Myocyte (in vitro differentiated cells): ENCODE measurements around the gene LRP2. TPM values are rescaled to one million over a fixed set of nuclear protein-coding genes. Genes with fewer than 3 reads are reported as not detected.
"Not testable (repeated sequence)": the region's sequence is repeated elsewhere in the genome, so short reads cannot be mapped to it uniquely, and the experiment has no call there.

Experiments used
- DNase-seq: peaks from one replicate; pipeline ENCODE4 v3.0.0-alpha.2; 2012; ENCODE audit warnings: low read depth
- total RNA-seq: library from RNA; depleted of rRNA; stranded (reverse); fragments of >200 nt; gene quantifications from 2 replicates; pipeline ENCODE4 v1.2.3, GENCODE V29; 2014

Gene LRP2
- total RNA-seq, 1 donor from 2014 or later = not detected

DNA sequence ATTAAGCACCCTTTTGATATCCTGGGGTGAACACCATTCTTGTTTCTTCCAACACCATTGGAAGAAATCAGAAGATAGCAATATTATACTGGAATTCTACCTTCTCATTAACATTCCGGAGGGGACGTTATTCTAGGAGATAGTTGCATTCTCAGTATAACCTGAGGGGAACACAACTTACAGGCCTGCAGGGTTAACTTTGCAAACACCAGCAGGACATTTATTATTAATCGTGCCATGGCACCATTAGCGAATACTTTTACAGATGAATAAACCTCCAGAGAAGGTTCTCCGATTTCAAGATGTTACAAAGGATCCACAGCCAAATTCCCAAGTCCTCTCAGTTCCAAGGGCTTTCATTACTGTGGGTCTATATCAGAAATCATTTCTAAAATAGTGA lies 184.0 kb downstream of the LRP2 start:
- no peak for DNase-seq

DNA sequence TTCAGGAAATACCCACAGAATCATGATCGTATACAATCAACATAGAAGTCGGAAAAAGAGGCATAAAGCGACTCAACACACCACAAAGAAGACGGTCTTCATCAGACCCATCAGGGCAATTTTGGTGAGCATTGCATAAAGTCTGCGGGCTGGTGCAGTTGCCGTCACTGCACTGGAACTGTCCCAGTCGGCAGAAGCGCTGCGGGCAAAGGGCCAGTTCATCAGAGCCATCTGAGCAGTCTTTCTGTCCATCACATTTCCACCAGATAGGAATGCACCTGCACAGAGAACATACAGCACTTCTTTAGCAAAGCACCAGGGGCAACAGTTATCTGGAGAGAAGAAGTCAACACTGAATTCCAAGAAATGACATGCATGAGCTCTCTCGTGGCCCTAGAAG lies 187.2 kb downstream of the LRP2 start:
- DNase-seq = no peak

DNA sequence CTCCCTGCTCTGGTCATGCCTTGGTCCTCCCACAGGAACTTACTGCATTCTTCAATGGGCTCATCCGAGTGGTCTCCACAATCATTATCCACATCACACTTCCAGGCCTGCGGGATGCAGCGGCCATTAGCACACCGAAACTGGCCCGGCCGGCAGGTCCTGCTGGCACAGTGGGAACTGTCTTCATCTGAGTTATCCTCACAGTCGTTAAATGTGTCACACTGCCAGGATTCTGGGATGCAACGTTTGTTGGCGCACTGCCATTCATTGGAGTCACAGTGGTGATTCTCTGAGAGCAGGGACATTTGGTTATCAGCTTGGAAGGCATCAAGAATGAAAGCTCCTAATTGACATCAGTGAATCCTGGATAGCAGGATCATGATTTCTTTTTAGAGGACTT lies 188.5 kb downstream of the LRP2 start:
- DNase-seq = peak; percentile 9

DNA sequence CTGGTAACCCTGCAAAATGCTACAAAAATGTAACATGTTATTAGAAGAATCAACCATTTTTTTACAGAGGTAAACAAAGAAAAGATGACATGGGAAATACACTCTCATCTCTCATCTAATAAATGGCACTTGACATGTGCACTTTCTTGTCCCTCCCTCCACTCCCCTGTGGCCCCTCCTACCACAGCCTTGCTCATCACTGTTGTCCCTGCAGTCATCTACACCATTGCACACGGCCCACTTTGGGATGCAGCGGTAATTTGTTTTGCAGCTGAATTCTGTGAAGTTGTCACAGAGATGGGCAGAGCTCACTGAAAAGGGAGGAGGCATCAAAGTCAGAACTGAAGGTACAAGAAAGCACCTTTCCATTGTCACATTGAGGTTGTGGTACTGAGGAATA lies 189.4 kb downstream of the LRP2 start:
- DNase-seq = no peak

DNA sequence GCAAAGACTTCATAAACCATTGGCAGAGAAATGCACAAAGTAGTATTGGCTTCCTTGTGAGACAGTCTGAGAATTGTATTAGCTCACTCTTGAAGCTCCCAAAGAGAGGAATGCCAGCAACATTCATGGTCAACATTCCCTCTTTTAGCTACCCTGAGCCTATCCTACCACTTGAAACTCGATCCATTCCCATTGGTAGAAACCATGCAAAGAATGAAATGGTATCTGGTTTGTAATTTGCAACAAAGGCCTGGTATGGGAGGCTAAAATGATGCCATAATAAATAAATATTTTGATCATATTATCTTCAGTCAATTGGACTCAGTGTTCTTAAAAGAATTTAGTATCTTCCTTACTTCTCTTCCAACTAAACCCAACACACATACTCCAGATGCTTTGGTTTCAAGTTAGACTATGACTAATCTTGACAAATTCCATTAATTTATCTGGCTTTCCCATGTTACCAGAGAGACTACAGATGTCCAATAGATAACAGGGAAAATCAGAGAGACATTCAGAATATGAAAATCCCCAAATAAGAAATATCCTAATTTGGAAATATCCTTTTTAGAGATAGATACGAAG lies 190.1 kb downstream of the LRP2 start:
- DNase-seq = peak; percentile 19

DNA sequence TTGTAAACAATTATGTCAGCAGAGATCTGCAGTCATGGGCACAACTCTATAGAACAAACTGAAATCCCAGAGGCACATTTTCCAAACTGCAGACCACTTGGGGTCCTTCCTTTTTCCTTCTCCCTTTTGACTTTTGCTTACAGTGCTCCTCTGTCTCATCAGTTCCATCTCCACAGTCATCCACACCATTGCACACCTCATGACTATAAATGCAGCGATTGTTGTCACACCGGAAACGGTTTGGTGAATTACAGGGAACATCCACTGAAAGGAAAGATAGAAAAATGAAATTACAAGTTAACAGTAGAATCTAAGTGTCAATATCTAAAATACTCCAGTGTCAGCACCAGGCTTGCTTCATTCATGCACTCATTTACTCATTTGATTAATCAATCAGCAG lies 196.5 kb downstream of the LRP2 start:
- no peak for DNase-seq

DNA sequence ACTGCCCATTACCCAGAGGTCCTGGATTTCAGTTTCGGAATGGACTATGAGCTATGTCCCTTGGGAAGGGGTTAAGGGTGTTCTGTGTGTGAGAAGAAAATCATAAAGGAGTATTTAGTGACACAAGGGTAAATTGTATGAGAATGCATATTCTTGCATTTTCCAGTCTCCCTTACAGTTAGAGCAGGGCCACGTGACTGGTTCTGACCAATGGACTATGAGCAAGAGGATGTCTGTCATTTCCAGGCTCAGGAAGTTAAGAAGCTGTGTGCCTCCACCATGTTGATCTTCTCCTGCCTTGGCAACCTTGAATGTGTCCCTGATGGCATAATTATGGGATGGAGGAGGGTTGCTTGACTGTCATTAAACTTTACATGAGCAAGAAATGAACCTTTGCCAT lies 198.0 kb downstream of the LRP2 start:
- DNase-seq = no peak

DNA sequence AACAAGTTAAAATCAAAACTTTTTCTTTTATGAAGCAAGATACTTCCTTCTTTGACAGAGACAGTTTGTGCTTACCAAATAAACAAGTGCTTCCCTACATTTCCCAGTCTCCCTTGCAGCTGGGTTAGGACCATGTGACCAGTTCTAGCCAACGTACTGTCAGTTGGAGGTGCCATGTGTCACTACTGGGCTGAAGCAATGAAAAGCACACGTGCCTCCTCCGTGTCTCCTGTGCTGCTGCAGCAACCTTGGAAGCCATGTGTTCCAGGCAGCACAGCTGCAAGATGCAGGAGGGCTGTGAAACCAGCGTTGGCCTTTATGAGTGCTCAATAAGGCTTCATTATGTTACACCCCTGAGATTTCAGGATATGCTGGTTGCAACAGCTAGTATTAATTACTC lies 199.7 kb downstream of the LRP2 start:
- DNase-seq = no peak

DNA sequence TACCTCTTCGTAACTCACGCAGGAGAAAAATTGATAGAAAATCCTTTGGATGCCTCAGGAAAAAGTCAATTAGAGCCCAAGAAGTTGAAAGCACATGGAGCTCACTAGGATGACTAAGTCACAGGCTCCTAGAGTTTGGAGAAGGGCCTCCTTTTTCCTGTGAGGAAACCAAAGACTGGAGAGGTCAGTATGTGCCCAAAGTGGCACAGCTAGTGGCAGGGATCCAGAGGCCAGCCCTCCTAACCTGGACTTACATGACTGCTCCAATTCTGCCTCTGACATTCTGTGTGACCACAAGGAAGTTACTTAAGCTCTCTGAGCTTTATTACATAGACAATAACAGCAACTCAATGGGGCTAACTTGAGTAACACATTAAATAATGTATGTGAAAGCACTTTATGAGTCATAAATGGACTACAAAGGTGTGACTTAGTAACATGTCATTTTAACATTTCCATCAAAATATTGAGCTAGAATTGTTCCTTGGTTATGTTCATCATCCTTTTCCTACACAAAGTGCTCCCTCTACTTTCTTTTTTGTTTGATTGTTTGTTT lies 201.3 kb downstream of the LRP2 start:
- DNase-seq = no peak

DNA sequence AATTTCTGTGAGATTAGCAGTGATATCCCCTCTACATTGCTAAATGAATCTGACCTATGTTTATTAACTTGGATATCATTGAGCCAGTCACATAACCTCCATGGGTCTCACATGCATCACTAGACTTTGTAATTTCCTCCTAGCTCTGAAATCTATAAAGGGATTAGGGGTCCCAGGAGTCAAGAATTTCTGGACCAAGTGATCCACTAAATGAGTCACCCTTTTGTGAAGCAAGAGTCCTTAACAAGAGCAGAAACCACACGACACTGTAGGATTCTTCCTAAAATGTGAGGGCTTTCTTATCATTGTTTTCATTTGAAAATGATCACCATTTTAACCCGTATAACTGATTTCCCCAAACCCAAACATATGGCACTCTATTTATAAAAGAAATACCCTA lies 202.6 kb downstream of the LRP2 start:
- DNase-seq = no peak

DNA sequence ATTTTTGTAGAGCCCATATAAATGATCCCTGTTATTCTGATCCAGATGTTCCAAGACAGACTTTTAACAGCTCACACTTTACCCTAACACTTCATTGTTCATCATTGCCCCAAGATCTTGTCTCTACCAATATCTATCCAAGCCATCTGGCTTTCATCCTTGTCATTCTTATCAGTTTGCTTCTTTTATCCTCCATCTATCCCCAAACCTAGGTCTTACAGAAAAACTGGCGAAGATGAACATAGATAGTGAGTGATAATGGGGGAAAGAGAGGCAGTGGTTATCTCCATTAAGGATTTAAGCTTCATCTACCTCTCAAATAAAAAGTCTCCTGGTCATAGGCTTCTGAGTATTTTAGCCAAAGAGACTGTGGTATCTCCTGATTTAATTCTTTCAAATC lies 203.5 kb downstream of the LRP2 start:
- no peak for DNase-seq

DNA sequence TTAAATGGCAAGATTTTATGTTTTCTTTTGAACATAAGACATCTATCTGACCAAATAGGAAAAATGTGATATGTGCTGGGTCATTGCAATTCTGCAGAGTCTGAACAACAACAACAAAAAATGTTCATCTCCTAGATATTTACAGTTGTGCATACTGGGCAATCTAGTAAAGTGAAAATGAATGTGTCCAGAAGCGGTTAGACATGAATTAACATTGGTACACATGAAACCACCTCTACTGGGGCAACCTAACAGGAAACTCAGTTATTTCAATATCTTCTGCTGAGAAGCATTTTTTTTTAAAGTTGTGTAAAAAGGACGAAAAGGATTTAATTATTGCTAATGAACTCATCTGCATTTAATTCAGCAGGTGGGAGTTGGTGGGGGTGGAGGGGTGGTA lies 216.1 kb downstream of the LRP2 start:
- no peak for DNase-seq

DNA sequence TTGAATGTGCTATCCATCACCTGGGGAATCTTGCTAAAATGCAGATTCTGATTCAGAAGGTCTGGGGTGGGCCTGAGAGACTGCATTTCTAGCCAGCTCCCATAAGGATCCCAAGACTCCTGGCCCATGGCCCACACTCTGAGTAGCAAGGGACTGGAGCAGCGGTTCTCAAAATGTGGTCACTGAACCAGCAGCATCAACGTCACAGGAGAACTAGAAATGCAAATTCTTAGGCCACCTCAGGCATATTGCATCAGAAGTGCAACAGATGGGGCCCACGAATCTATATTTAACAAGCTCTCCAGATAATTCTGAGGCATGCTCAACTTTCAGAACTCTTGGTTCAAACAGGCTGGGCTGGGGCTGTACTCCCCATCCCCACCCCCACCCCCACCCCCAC lies 218.3 kb downstream of the LRP2 start:
- no peak for DNase-seq

DNA sequence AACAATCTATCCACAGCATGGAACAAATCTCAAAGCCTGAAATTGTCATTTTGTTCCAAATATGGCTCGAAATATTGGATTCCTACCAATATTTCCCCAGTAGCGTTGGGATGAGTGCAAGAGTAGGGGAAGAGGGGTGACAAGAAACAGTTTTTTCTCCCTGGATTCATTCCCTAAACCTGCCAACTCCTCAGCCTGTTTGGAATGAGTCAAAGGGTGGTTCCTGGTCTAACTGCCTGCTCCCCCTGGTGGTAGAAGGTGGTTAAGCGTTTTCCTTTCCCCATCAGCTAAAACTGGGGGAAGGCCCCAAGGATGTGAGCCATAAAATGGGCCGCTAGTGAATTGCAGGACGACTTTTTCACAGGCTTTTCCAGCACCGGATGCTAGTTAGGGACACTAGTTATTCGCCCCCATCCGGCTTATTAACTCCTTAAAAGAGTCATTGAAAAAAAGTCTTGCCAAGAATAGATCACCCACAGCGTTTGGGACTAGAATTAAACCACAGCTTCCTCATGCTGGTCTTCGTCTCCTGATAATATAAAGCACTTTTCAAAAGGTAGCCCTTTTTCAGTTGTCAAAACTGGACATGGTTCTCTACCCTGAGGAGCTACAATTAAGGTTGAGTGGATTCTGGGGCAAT lies 220.5 kb downstream of the LRP2 start:
- peak; percentile 68 for DNase-seq

DNA sequence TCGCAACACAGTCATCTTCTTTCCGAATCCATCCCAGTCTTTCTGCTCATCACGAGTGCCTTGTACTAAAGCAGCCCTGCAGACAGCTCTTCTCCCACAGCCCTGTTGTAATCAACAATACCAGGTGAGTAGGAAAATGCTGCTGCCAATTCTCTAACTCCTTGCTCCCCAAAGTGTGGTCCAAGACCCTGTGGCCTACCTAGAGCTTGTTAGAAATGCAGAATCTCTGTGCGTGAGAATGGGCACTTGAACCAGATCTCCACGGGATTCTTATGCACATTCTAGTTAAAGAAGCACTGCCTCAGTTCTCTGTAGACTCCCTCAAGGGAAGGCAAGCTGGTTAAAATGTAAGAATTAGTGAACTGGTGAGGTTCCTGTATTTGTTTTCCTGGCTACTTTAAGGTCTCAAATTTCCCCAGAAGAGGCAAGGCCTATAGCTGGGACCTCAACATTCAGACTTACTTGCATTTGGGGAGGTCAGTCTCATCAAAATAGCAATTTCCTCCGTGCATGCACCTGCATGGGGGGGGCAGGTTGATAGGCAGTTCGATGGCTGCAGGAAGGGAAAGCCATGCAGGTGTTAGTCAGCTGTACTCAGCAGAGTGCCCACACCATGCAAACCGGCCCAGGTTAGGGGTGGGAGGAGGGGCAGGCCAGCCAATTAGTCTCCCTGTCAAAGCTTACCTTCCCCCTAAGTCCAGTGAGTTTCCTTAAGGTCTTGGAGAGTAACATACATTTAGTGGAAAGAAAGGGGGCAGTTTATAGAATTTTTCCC lies 222.2 kb downstream of the LRP2 start:
- DNase-seq = no peak

DNA sequence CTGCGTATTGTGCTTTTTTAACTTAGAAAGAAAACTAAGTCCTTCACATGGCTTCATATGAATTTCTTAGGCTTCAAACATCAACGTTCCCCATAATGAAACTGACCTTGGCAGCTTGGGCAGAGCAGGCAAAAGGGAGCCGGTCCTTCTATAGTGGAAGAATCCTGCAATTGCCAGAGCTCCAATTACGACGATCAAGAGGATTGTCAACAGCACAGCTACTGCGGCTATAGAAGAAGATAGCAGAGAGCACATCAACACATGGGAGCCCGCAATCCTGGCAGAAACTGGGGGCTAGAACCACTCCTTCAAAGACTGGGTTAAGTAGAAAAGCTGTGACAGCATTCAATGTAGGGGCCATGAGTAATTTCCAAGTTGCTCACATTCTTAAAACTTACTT lies 223.2 kb downstream of the LRP2 start:
- no peak for DNase-seq

DNA sequence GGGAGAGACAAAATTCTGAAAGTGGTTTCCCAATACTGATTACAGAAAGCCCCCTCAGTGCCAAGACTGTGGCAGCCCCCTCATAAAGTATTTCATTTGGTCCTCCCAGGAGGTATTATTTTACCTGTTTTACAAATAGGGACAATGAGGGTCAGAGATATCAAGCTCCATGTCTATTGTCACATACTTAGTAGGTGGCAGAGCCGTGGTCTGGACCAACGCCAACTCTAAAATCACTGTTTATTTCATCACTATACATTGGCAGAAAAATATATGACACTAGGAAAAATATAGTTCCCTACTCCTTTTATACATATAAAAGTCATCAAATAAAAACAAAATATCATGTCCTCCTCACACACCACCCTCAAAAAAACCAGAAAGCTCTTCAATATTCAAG lies 224.4 kb downstream of the LRP2 start:
- no peak for DNase-seq

DNA sequence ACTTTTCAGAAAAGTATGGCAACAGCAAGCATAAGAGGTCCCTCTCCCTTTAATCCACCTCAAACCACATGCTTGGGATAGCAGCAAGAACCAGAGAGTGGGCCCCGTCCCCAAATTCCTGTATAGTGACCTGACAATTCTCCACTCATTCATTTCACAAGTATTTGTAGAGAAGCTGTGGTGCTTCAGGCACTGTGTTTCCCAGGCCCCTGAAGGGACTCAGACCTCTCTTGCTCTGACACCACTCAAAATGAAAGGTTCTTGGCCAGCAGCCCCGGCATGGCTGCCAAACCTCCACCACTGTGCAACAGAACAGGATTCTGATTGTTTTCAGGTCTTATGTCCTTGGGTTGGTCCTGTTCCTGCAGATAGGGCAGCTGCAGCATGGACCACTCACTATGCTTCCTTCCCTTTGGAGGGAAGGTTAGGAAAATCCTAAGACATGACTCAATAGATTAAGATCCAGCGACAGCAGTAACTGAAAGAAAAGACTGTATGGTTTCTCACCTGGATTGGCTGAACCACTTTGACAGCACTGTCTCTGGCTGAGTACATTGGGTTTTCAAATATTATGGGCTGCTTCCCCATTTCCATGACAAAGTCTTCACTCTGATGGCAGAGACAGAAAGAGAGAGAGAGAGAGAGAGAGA lies 225.3 kb downstream of the LRP2 start:
- DNase-seq = no peak

DNA sequence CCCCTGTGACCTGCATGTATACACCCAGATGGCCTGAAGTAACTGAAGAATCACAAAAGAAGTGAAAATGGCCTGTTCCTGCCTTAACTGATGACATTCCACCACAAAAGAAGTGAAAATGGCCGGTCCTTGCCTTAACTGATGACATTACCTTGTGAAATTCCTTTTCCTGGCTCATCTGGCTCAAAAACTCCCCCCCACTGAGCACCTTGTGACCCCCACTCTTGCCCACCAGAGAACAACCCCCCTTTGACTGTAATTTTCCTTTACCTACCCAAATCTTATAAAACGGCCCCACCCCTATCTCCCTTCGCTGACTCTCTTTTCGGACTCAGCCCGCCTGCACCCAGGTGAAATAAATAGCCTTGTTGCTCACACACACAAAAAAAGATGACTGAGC lies 225.9 kb downstream of the LRP2 start:
- DNase-seq = not testable (repeated sequence)

DNA sequence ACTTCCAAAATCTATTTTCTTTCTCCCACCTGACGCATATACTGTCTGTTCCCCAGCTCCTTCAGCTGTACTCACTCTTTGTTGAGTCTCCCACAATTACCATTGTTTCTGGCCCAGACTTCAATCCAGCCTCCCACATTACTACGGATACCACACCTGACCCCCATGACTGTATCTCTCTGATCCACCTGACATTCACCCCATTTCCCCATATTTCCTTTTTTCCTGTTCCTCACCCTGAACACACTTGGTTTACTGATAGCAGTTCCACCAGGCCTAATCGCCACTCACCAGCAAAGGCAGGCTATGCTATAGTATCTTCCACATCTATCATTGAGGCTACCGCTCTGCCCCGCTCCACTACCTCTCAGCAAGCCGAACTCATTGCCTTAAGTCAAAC lies 228.1 kb downstream of the LRP2 start:
- not testable (repeated sequence) for DNase-seq

DNA sequence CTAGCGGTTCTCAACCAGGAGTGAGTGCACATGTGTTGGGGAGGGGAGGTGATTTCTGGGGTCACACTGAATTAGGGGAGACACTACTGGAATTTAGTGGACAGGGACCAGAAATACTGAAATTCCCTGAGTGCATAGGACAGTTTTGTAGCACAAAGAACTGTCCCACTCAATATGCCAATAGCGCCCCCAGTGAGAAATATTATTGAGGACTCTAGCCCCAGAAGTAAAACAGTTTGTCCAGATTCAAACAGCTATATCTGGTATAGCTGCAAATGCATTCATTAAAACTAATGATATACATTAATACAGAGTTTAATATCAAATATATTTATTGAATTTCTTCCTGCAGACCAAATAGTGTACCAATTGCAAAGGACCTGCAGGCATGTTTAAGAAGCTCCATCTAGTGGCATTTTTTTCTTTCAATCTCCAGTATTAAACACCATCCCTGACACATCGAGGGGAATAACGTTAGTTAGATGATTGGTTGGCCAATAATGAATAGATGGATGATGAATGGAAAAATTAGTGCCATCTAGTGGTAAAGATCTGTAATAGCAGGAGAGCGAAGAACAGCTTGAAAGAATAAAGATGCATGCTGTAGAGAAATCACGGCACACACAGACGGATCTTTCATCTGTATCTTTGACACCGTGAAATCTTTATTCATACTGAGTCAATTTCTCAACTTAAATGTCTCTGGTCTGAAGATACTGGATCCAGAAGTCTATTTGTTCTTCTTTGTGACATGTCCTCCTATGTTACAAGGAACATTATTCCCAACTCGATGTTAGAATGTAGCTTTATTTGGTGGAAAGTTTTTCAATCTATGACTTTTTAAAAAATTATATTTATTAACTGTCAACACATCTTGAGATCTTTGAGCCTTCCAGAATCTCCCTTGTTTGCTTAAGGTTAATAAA lies 230.5 kb downstream of the LRP2 start:
- peak; percentile 38 for DNase-seq
